K562 (cell line): ENCODE data around the gene HTR4. TPM values are rescaled to one million over a fixed set of nuclear protein-coding genes. Genes with fewer than 3 reads are reported as not detected.

ENCODE experiments used
- CHAMP1 ChIP-seq: fragments of 450-650 bp; IDR thresholded peaks from 2 replicates; pipeline ENCODE4 v1.6.1; 2016; ENCODE audit warnings: mild to moderate bottlenecking
- KDM5B ChIP-seq: fragments of 200-600 bp; sonication (generic); IDR thresholded peaks from 2 replicates; pipeline ENCODE4 v1.6.1; 2012; ENCODE audit warnings: low read depth, mild to moderate bottlenecking, moderate library complexity, low read length, control low read depth, inconsistent platforms; ENCODE audit not compliant: insufficient replicate concordance
- LEF1 ChIP-seq: fragments of 450-650 bp; IDR thresholded peaks from 2 replicates; pipeline ENCODE4 v1.6.1; 2016; ENCODE audit warnings: mild to moderate bottlenecking
- MEIS2 ChIP-seq: fragments of 450-650 bp; IDR thresholded peaks from 2 replicates; pipeline ENCODE4 v1.6.1; 2014; ENCODE audit warnings: mild to moderate bottlenecking; ENCODE audit not compliant: partially characterized antibody
- POLR2AphosphoS5 ChIP-seq: IDR thresholded peaks from 2 replicates; pipeline ENCODE4 v1.6.1; 2011; ENCODE audit warnings: mild to moderate bottlenecking, low read depth, low read length, moderate library complexity; ENCODE audit not compliant: control insufficient read depth, insufficient read depth
- SP2 ChIP-seq: IDR thresholded peaks from 2 replicates; pipeline ENCODE4 v1.6.1; 2011; ENCODE audit warnings: mild to moderate bottlenecking, low read depth, low read length, moderate library complexity; ENCODE audit not compliant: poor library complexity, severe bottlenecking; ENCODE audit errors: extremely low read depth
- SUPT5H ChIP-seq: fragments of 450-650 bp; IDR thresholded peaks from 2 replicates; pipeline ENCODE4 v1.6.1; 2016
- TFAP4 ChIP-seq: sonication (generic); formaldehyde crosslinking; IDR thresholded peaks from 2 replicates; pipeline ENCODE4 v1.8.0; 2022; ENCODE audit warnings: missing genetic modification reagents, mild to moderate bottlenecking, moderate library complexity, borderline replicate concordance
- ZNF121 ChIP-seq: sonication (generic); formaldehyde crosslinking; conservative IDR thresholded peaks from 2 replicates; pipeline ENCODE4 v1.8.0; 2022; ENCODE audit warnings: missing genetic modification reagents
- ZNF253 ChIP-seq: fragments of 250-450 bp; sonication (Bioruptor Pico); conservative IDR thresholded peaks from 2 replicates; pipeline ENCODE4 v1.6.1; 2021; ENCODE audit warnings: mild to moderate bottlenecking
- ZNF707 ChIP-seq: fragments of 250-450 bp; sonication (Bioruptor Pico); conservative IDR thresholded peaks from 2 replicates; pipeline ENCODE4 v1.8.0; 2022; ENCODE audit warnings: inconsistent platforms, mild to moderate bottlenecking, moderate library complexity
- polyA plus RNA-seq, 8 experiments: library from polyadenylated mRNA; depleted of rRNA in 4 of 8; stranded (reverse) in 5 of 8; unstranded in 3 of 8; fragments of >200 nt; fragmentation: Nextera tagmentation in 2 of 8; fragmentation: Illumina TruSeq in 1 of 8; extraction: Ambion mirVana in 2 of 8; extraction: Trizol in 1 of 8; gene quantifications; 2 replicates each; pipeline versions ENCODE4 v1.2.1 to v1.2.3, GENCODE V29; 2011 to 2014; ENCODE audit warnings: inconsistent platforms in 1 of 8, missing spikeins in 1 of 8
- total RNA-seq, 7 experiments: library from RNA; depleted of rRNA in 6 of 7; stranded (reverse); fragments of >200 nt in 6 of 7; fragmentation: Illumina TruSeq in 2 of 7; extraction: Trizol in 2 of 7; gene quantifications; 2 replicates each; pipeline versions ENCODE4 v1.2.1 to v1.2.3, GENCODE V29; 2011 to 2021; ENCODE audit warnings: low replicate concordance in 1 of 7

Gene HTR4
- total and polyA plus RNA-seq, 9 of the 15 experiments (the other 6 are each of a cell fraction or from before 2014, with no cell fraction given) = 0.13 TPM; not detected in 8

GRCh38 chr5:148686660-148687059 lies 32.3 kb upstream of the HTR4 start (continued):
- TF ChIP-seq CHAMP1 (no peak), SUPT5H (no peak), MEIS2 (no peak), ZNF253 (CRISPR knock-in tag) (no peak), LEF1 (no peak), ZNF121 (no peak), TFAP4 (no peak), SP2 (no peak), KDM5B (no peak), POLR2AphosphoS5 (no peak), ZNF707 (CRISPR knock-in tag) (no peak)
